ENCODE results near the gene SIGLEC8. TPM values are rescaled to one million over a fixed set of nuclear protein-coding genes. Genes with fewer than 3 reads are reported as not detected.

Gene SIGLEC8
- total and polyA plus RNA-seq, 9 of the 15 experiments (the other 6 are each of a cell fraction or from before 2014, with no cell fraction given): 0.04 to 0.65 (median 0.39) TPM

DNA sequence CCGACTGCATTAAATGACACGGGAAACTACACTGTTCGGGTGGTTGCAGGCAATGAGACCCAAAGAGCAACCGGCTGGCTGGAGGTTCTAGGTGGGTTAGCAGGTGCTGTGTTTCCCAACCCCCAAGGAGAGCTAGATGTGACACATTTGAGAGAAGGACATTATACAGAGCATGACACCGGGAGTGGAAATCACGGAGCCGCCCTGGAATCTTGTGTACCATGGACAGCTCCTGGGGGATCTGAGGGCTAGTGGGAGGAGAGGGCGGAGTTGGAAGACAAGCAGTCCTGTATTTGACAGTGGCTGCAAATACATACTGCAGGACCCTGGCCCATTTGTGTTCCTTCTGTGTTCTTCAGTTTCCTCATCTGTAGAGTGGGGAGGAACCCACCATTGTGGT, 22.3 kb upstream of the SIGLEC8 start (continued):
- no peak for TF ChIP-seq TCF7L2 (IDR thresholded peaks at IDR 0.05; ENCODE audit: low read depth, low read length)
- no peak for TF ChIP-seq THRAP3 (IDR thresholded peaks at IDR 0.05; ENCODE audit: borderline replicate concordance)
- no peak for TF ChIP-seq ZNF695 (CRISPR knock-in tag; IDR thresholded peaks at IDR 0.05)
- TF ChIP-seq ZFP36 (IDR thresholded peaks at IDR 0.05; ENCODE audit: low read depth, low read length, partially characterized antibody): peak; percentile 33
- TF ChIP-seq ZNF274 (IDR thresholded peaks at IDR 0.05; ENCODE audit: borderline replicate concordance, low read depth, low read length): no peak
- TF ChIP-seq EGR1 (conservative IDR thresholded peaks at IDR 0.05): peak; percentile 24; the same call in 1 of the 2 replicates
- no peak for TF ChIP-seq BRF1 (IDR thresholded peaks at IDR 0.05; ENCODE audit: borderline replicate concordance, extremely low read depth, insufficient read length)
- no peak for TF ChIP-seq XRCC5 (IDR thresholded peaks at IDR 0.05; ENCODE audit: low read depth, low read length)
- 0 out of 2 replicates have a peak, but pooled peaks have one; percentile 50 for TF ChIP-seq ZNF197 (CRISPR knock-in tag; IDR thresholded peaks at IDR 0.05; ENCODE audit: low read depth)
- no peak for TF ChIP-seq KAT8 (IDR thresholded peaks at IDR 0.05; ENCODE audit: low read depth)
- no peak for TF ChIP-seq SAP30 (IDR thresholded peaks at IDR 0.05; ENCODE audit: borderline replicate concordance, insufficient read depth, low read depth, low read length, poor library complexity, severe bottlenecking)
- TF ChIP-seq ZNF239 (CRISPR knock-in tag; IDR thresholded peaks at IDR 0.05): no peak
- no peak for TF ChIP-seq NFATC3 (IDR thresholded peaks at IDR 0.05)
- TF ChIP-seq ELF1 (tag; IDR thresholded peaks at IDR 0.05): no peak
- no peak for TF ChIP-seq ETV6 (IDR thresholded peaks at IDR 0.05; ENCODE audit: borderline replicate concordance in 1 of 2, low read depth in 2 of 2, low read length in 1 of 2)
- TF ChIP-seq ETV6 (CRISPR knock-in tag; IDR thresholded peaks at IDR 0.05; ENCODE audit: borderline replicate concordance): no peak
- no peak for TF ChIP-seq SRSF7 (optimal IDR thresholded peaks at IDR 0.05; ENCODE audit: low read depth, low read length)
- no peak for TF ChIP-seq ZNF384 (IDR thresholded peaks at IDR 0.05; ENCODE audit: low read depth, low read length)
- TF ChIP-seq TAF15 (IDR thresholded peaks at IDR 0.05; ENCODE audit: low read depth, low read length): no peak
- TF ChIP-seq, protein P1, sequence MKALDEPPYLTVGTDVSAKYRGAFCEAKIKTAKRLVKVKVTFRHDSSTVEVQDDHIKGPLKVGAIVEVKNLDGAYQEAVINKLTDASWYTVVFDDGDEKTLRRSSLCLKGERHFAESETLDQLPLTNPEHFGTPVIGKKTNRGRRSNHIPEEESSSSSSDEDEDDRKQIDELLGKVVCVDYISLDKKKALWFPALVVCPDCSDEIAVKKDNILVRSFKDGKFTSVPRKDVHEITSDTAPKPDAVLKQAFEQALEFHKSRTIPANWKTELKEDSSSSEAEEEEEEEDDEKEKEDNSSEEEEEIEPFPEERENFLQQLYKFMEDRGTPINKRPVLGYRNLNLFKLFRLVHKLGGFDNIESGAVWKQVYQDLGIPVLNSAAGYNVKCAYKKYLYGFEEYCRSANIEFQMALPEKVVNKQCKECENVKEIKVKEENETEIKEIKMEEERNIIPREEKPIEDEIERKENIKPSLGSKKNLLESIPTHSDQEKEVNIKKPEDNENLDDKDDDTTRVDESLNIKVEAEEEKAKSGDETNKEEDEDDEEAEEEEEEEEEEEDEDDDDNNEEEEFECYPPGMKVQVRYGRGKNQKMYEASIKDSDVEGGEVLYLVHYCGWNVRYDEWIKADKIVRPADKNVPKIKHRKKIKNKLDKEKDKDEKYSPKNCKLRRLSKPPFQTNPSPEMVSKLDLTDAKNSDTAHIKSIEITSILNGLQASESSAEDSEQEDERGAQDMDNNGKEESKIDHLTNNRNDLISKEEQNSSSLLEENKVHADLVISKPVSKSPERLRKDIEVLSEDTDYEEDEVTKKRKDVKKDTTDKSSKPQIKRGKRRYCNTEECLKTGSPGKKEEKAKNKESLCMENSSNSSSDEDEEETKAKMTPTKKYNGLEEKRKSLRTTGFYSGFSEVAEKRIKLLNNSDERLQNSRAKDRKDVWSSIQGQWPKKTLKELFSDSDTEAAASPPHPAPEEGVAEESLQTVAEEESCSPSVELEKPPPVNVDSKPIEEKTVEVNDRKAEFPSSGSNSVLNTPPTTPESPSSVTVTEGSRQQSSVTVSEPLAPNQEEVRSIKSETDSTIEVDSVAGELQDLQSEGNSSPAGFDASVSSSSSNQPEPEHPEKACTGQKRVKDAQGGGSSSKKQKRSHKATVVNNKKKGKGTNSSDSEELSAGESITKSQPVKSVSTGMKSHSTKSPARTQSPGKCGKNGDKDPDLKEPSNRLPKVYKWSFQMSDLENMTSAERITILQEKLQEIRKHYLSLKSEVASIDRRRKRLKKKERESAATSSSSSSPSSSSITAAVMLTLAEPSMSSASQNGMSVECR (CRISPR knock-in tag; IDR thresholded peaks at IDR 0.05): 0 out of 2 replicates have a peak, but pooled peaks have one; percentile 49
- TF ChIP-seq SRF (CRISPR knock-in tag; IDR thresholded peaks at IDR 0.05): peak in 1 of 2 experiments; percentile 82; a peak in 1 of 4 replicates
- no peak for TF ChIP-seq GTF2A2 (tag; IDR thresholded peaks at IDR 0.05)
- no peak for TF ChIP-seq MEF2D (tag; conservative IDR thresholded peaks at IDR 0.05; ENCODE audit: low read depth)
- TF ChIP-seq KAT7 (CRISPR knock-in tag; IDR thresholded peaks at IDR 0.05; ENCODE audit: borderline replicate concordance): no peak
- TF ChIP-seq FOXJ2 (tag; IDR thresholded peaks at IDR 0.05): no peak
- TF ChIP-seq NR2C2 (CRISPR knock-in tag; IDR thresholded peaks at IDR 0.05): 0 out of 2 replicates have a peak, but pooled peaks have one; percentile 28
- TF ChIP-seq NR2C2 (tag; IDR thresholded peaks at IDR 0.05): no peak
- TF ChIP-seq PRMT5 (CRISPR knock-in tag; IDR thresholded peaks at IDR 0.05): peak; percentile 73; the same call in 1 of the 2 replicates

Measured in K562 (cell line).